ENCODE results near the gene FUBP3. TPM values are rescaled to one million over a fixed set of nuclear protein-coding genes. Genes with fewer than 3 reads are reported as not detected.
"Not testable (repeated sequence)": the region's sequence is repeated elsewhere in the genome, so short reads cannot be mapped to it uniquely, and the experiment has no call there.

Gene FUBP3
- polyA plus RNA-seq, 3 donors: 9.5 to 17.3 (median 16.3) TPM

- Histone ChIP-seq H3K27ac (ENCODE audit: low read depth in 1 of 2, low read length in 2 of 2) (no peak overlapping the region), H3K4me1 (ENCODE audit: control insufficient read depth in 1 of 2, insufficient read depth in 2 of 2, low read length in 2 of 2) (no peaks in the 10 kb centered on the region), H3K79me2 (ENCODE audit: insufficient read depth, low read length) (no peaks in the 10 kb centered on the region), H3K4me2 (replicated peaks; ENCODE audit: extremely low read depth, low read length, poor library complexity, severe bottlenecking) (no peak overlapping the region), H3K9me3 (replicated peaks in 1 of 2; ENCODE audit: control insufficient read depth in 1 of 2, insufficient read depth in 1 of 2, low read length in 2 of 2) (no peaks in the 10 kb centered on the region), H3K4me3 (replicated peaks in 1 of 3; ENCODE audit: low read depth in 2 of 3, low read length in 3 of 3) (no peak overlapping the region), H3K36me3 (replicated peaks in 1 of 2; ENCODE audit: control insufficient read depth in 1 of 2, insufficient read depth in 2 of 2, low read length in 2 of 2) (no peaks in the 10 kb centered on the region), H4K20me1 (ENCODE audit: insufficient read depth, low read length) (no peaks in the 10 kb centered on the region), H2AFZ (ENCODE audit: insufficient read depth, low read depth, low read length, poor library complexity, severe bottlenecking) (no peak overlapping the region), H3K9ac (ENCODE audit: insufficient read depth, low read length, poor library complexity, severe bottlenecking) (no peak overlapping the region), H3K27me3 (ENCODE audit: control insufficient read depth in 2 of 2, insufficient read depth in 2 of 2, low read length in 2 of 2) (no peaks in the 10 kb centered on the region)
- H3K27ac Mint-ChIP-seq: no peak overlapping the region
- WGBS (ENCODE audit: insufficient coverage): 100% methylated on average over 5 of the region's 6 CpGs
- no peaks in the 10 kb centered on the region for H3K4me1 Mint-ChIP-seq
- no peak for DNase-seq
- H3K36me3 Mint-ChIP-seq: no peaks in the 10 kb centered on the region
- H3K4me3 Mint-ChIP-seq: no peak overlapping the region
- intact Hi-C loops (cut with micrococcal nuclease): no loop called here
- peaks cover 0 to 4% (median 2%) of the 10 kb centered on the region in 7 donors for H3K9me3 Mint-ChIP-seq
- H3K27me3 Mint-ChIP-seq (ENCODE audit: low read depth in 3 of 3): peaks cover 12 to 24% (median 23%) of the 10 kb centered on the region in 3 donors
- TF ChIP-seq CTCF (IDR thresholded peaks at IDR 0.05): no peak
These were observed 22.3 kb upstream of the FUBP3 start for GRCh38 chr9:130557077-130557468.

DNA sequence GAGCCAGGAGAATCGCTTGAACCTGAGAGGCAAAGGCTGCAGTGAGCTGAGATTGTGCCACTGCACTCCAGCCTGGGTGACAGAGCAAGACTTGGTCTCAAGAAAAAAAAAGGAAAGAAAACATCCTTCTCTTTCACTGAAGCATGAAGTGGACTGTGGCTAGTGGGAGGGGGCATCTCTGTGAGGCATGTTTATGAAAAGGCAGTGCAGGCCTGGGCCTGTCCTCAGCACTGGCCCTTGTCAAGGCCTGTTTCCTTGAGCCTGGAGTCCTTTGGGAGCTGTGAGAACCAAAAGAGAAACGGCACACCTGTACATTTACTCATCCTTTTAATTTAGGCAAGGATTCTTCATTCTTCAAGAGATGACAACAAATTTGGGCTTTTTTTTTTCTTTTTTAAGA lies 18.3 kb upstream of the FUBP3 start:
- no peak overlapping the region for H3K4me2 ChIP-seq (replicated peaks; ENCODE audit: extremely low read depth, low read length, poor library complexity, severe bottlenecking)
- Mint-ChIP-seq H3K4me1 (no peaks in the 10 kb centered on the region), H3K27ac (no peak overlapping the region), H3K4me3 (no peak overlapping the region), H3K9me3 (peaks cover 0 to 3% (median 0%) of the 10 kb centered on the region in 7 donors), H3K27me3 (ENCODE audit: low read depth in 3 of 3) (peaks cover 3 to 24% (median 19%) of the 10 kb centered on the region in 3 donors), H3K36me3 (no peaks in the 10 kb centered on the region)
- H3K79me2 ChIP-seq (ENCODE audit: insufficient read depth, low read length): no peaks in the 10 kb centered on the region
- 94% methylated on average over 2 of the region's 2 CpGs for WGBS (ENCODE audit: insufficient coverage)
- no peaks in the 10 kb centered on the region for H3K36me3 ChIP-seq (replicated peaks in 1 of 2; ENCODE audit: control insufficient read depth in 1 of 2, insufficient read depth in 2 of 2, low read length in 2 of 2)
- no peaks in the 10 kb centered on the region for H3K4me1 ChIP-seq (ENCODE audit: control insufficient read depth in 1 of 2, insufficient read depth in 2 of 2, low read length in 2 of 2)
- no peak overlapping the region for H3K4me3 ChIP-seq (replicated peaks in 1 of 3; ENCODE audit: low read depth in 2 of 3, low read length in 3 of 3)
- H2AFZ ChIP-seq (ENCODE audit: insufficient read depth, low read depth, low read length, poor library complexity, severe bottlenecking): no peak overlapping the region
- no peaks in the 10 kb centered on the region for H3K27me3 ChIP-seq (ENCODE audit: control insufficient read depth in 2 of 2, insufficient read depth in 2 of 2, low read length in 2 of 2)
- H4K20me1 ChIP-seq (ENCODE audit: insufficient read depth, low read length): no peaks in the 10 kb centered on the region
- no peak overlapping the region for H3K9ac ChIP-seq (ENCODE audit: insufficient read depth, low read length, poor library complexity, severe bottlenecking)
- DNase-seq: no peak
- intact Hi-C loops (cut with micrococcal nuclease): no loop called here
- H3K9me3 ChIP-seq (replicated peaks in 1 of 2; ENCODE audit: control insufficient read depth in 1 of 2, insufficient read depth in 1 of 2, low read length in 2 of 2): no peaks in the 10 kb centered on the region
- no peak overlapping the region for H3K27ac ChIP-seq (ENCODE audit: low read depth in 1 of 2, low read length in 2 of 2)
- no peak for TF ChIP-seq CTCF (IDR thresholded peaks at IDR 0.05)

DNA sequence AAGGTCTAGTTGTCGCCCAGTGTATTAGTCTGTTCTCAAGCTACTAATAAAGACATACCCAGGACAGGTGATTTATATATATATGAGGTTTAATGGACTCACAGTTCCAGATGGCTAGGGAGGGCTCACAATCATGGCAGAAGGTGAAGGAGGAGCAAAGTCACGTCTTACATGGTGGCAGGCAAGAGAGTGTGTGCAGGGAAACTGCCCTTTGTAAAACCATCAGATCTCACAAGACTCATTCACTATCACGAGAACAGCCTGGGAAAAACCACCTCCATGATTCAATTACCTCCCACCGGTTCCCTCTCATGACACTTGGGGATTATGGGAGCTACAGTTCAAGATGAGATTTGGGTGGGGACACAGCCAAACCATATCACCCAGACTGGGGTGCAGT lies 16.9 kb upstream of the FUBP3 start:
- peaks cover 6 to 24% (median 16%) of the 10 kb centered on the region in 3 donors for H3K27me3 Mint-ChIP-seq (ENCODE audit: low read depth in 3 of 3)
- not testable (repeated sequence) for H3K27me3 ChIP-seq (ENCODE audit: control insufficient read depth in 2 of 2, insufficient read depth in 2 of 2, low read length in 2 of 2); DNase-seq

More for the DNA sequence above, 16.9 kb upstream of the FUBP3 start:
- H3K27ac ChIP-seq (ENCODE audit: low read depth in 1 of 2, low read length in 2 of 2); H3K4me2 ChIP-seq (replicated peaks; ENCODE audit: extremely low read depth, low read length, poor library complexity, severe bottlenecking); H3K27ac Mint-ChIP-seq; H3K36me3 Mint-ChIP-seq; intact Hi-C loops (cut with micrococcal nuclease); H3K4me1 Mint-ChIP-seq; H4K20me1 ChIP-seq (ENCODE audit: insufficient read depth, low read length); H3K79me2 ChIP-seq (ENCODE audit: insufficient read depth, low read length); H3K9me3 ChIP-seq (replicated peaks in 1 of 2; ENCODE audit: control insufficient read depth in 1 of 2, insufficient read depth in 1 of 2, low read length in 2 of 2); H2AFZ ChIP-seq (ENCODE audit: insufficient read depth, low read depth, low read length, poor library complexity, severe bottlenecking); H3K9ac ChIP-seq (ENCODE audit: insufficient read depth, low read length, poor library complexity, severe bottlenecking); H3K4me1 ChIP-seq (ENCODE audit: control insufficient read depth in 1 of 2, insufficient read depth in 2 of 2, low read length in 2 of 2); H3K9me3 Mint-ChIP-seq; H3K36me3 ChIP-seq (replicated peaks in 1 of 2; ENCODE audit: control insufficient read depth in 1 of 2, insufficient read depth in 2 of 2, low read length in 2 of 2); H3K4me3 ChIP-seq (replicated peaks in 1 of 3; ENCODE audit: low read depth in 2 of 3, low read length in 3 of 3): not testable (repeated sequence)
- WGBS (ENCODE audit: insufficient coverage): no CpG with 5 or more reads among the region's 4 CpGs
- peak overlapping the region in 1 of 2 donors; percentile 17 for H3K4me3 Mint-ChIP-seq
